ENCODE data around the gene MGAT5B. TPM values are rescaled to one million over a fixed set of nuclear protein-coding genes. Genes with fewer than 3 reads are reported as not detected.

MGAT5B gene
- total and polyA plus RNA-seq, 9 of the 15 experiments (the other 6 are each of a cell fraction or from before 2014, with no cell fraction given): 0.09 to 0.43 (median 0.18) TPM; not detected in 4

- no peaks in the 10 kb centered on the region for H4K20me1 ChIP-seq (replicated peaks; ENCODE audit: control insufficient read depth, insufficient read depth, low read length)
- no peaks in the 10 kb centered on the region for H3K9me3 ChIP-seq (replicated peaks; ENCODE audit: control insufficient read depth, insufficient read depth, low read depth, low read length)
- intact Hi-C loops (cut with micrococcal nuclease) (no loop called here), in situ Hi-C loops (cut with MboI) (no loop called here)
- ATAC-seq (no peak), FAIRE-seq (no peak), DNase-seq (ENCODE audit: extremely low read depth in 1 of 4, low spot score in 3 of 4) (no peak)
- peaks cover 0 to 15% of the 10 kb centered on the region in 2 experiments; a peak in 2 of 5 replicates for H3K27me3 ChIP-seq (ENCODE audit: control insufficient read depth in 2 of 2, insufficient read depth in 2 of 2, low read length in 2 of 2)
- no peak overlapping the region for H3K9ac ChIP-seq (ENCODE audit: insufficient read depth in 1 of 2, low read depth in 2 of 2, low read length in 2 of 2)
- no TSS peak for BruUV-seq (replicated peaks)
- peaks cover 7 to 23% of the 10 kb centered on the region in 2 experiments; a peak in 4 of 5 replicates for H3K4me1 ChIP-seq (replicated peaks in 1 of 2; ENCODE audit: control insufficient read depth in 2 of 2, insufficient read depth in 2 of 2, low read length in 2 of 2)
- peaks cover 3% of the 10 kb centered on the region for H3K9me1 ChIP-seq (ENCODE audit: control insufficient read depth, insufficient read depth, low read length)
- no peak overlapping the region for H3K4me3 ChIP-seq
- no peak overlapping the region for H3K4me2 ChIP-seq (ENCODE audit: insufficient read depth, low read length)
- ChIA-PET CTCF (ENCODE audit: low intra/inter-chr PET ratio) (no interaction called here), POLR2A (no interaction called here)
- no peaks in the 10 kb centered on the region for H3K36me3 ChIP-seq (ENCODE audit: control insufficient read depth, insufficient read depth, low read length)
- TF ChIP-seq EGR1 (conservative IDR thresholded peaks at IDR 0.05) (peak; percentile 40; the same call in 1 of the 2 replicates), CCAR2 (IDR thresholded peaks at IDR 0.05; ENCODE audit: low read depth, low read length) (no peak)
- no peaks in the 10 kb centered on the region for H3K79me2 ChIP-seq (ENCODE audit: control insufficient read depth, insufficient read depth, low read length)
- H3K27ac ChIP-seq (ENCODE audit: extremely low read depth, low read depth, low read length): no peak overlapping the region
- H2AFZ ChIP-seq (ENCODE audit: low read depth, low read length): no peak overlapping the region
- whole genome bisulfite sequencing (ENCODE audit: insufficient coverage, low coverage, missing lambda C conversion rate): 25% methylated on average over 8 of the region's 8 CpGs
Observed at GRCh38 chr17:76852843-76853242, 15.4 kb upstream of the MGAT5B start.

DNA sequence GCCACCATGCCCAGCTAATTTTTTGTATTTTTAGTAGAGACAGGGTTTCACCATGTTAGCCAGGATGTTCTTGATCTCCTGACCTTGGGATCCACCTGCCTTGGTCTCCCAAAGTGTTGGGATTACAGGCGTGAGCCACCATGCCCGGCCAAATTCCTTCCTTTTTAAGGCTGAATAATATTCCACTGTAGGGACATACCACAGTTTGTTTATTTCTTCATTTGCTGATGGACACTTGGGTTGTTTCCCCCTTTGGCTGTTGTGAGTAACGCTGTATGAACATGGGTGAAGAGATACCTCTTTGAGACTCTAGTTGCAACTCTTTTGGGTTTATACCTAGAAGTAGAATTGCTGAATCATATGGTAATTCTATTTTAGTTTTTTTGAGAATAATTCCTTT lies 13.1 kb upstream of the MGAT5B start:
- Histone ChIP-seq H2AFZ (ENCODE audit: low read depth, low read length) (no peak overlapping the region), H3K4me1 (replicated peaks in 1 of 2; ENCODE audit: control insufficient read depth in 2 of 2, insufficient read depth in 2 of 2, low read length in 2 of 2) (peaks cover 0 to 6% of the 10 kb centered on the region in 2 experiments; a peak in 2 of 5 replicates), H3K27ac (ENCODE audit: extremely low read depth, low read depth, low read length) (no peak overlapping the region), H3K4me3 (no peak overlapping the region), H4K20me1 (replicated peaks; ENCODE audit: control insufficient read depth, insufficient read depth, low read length) (no peaks in the 10 kb centered on the region), H3K4me2 (ENCODE audit: insufficient read depth, low read length) (no peak overlapping the region), H3K9ac (ENCODE audit: insufficient read depth in 1 of 2, low read depth in 2 of 2, low read length in 2 of 2) (no peak overlapping the region), H3K27me3 (ENCODE audit: control insufficient read depth in 2 of 2, insufficient read depth in 2 of 2, low read length in 2 of 2) (peaks cover 0 to 15% of the 10 kb centered on the region in 2 experiments; a peak in 2 of 5 replicates), H3K36me3 (ENCODE audit: control insufficient read depth, insufficient read depth, low read length) (no peaks in the 10 kb centered on the region), H3K79me2 (ENCODE audit: control insufficient read depth, insufficient read depth, low read length) (no peaks in the 10 kb centered on the region), H3K9me3 (replicated peaks; ENCODE audit: control insufficient read depth, insufficient read depth, low read depth, low read length) (no peaks in the 10 kb centered on the region), H3K9me1 (ENCODE audit: control insufficient read depth, insufficient read depth, low read length) (peaks cover 3% of the 10 kb centered on the region)
- FAIRE-seq: no peak
- 7% methylated on average over 3 of the region's 3 CpGs for WGBS (ENCODE audit: insufficient coverage, low coverage, missing lambda C conversion rate)
- CTCF ChIA-PET (ENCODE audit: low intra/inter-chr PET ratio): no interaction called here
- ATAC-seq: no peak
- POLR2A ChIA-PET: no interaction called here
- no peak for TF ChIP-seq U2AF1 (optimal IDR thresholded peaks at IDR 0.05; ENCODE audit: low read depth, low read length)
- peak; percentile 65 for TF ChIP-seq ZNF146 (CRISPR knock-in tag; IDR thresholded peaks at IDR 0.05; ENCODE audit: unreplicated experiment)
- in situ Hi-C loops (cut with MboI): no loop called here
- no TSS peak for BruUV-seq (replicated peaks)
- intact Hi-C loops (cut with micrococcal nuclease): no loop called here
- DNase-seq (ENCODE audit: extremely low read depth in 1 of 4, low spot score in 3 of 4): no peak
